Transverse colon (tissue), 4 donors: ENCODE data around the gene GBF1. TPM values are rescaled to one million over a fixed set of nuclear protein-coding genes. Genes with fewer than 3 reads are reported as not detected.

Source experiments
- DNase-seq: peaks from one replicate; pipeline ENCODE4 v3.0.0-alpha.2; 2019
- H3K27ac ChIP-seq, 4 donors: fragments of 200-600 bp; sonication (generic); 2 replicates each; pipeline ENCODE4 v1.5.1; 2016 to 2018; ENCODE audit warnings: inconsistent platforms in 4 of 4
- H3K27me3 ChIP-seq: fragments of 200-600 bp; sonication (generic); 2 replicates; pipeline ENCODE4 v1.5.1; 2017; ENCODE audit warnings: inconsistent platforms
- H3K36me3 ChIP-seq, 4 donors: fragments of 200-600 bp; sonication (generic); 2 replicates each; pipeline ENCODE4 v1.5.1; 2017 to 2019; ENCODE audit warnings: inconsistent platforms in 4 of 4
- H3K4me1 ChIP-seq, 4 donors: fragments of 200-600 bp; sonication (generic); 2 replicates each; pipeline ENCODE4 v1.5.1; 2017 to 2020; ENCODE audit warnings: inconsistent platforms in 4 of 4
- H3K4me3 ChIP-seq, 4 donors: fragments of 200-600 bp; sonication (generic); 1 replicate in 1 of 4; 2 replicates in 3 of 4; pipeline versions ENCODE4 v1.5.1 to v1.6.1; 2017 to 2019; ENCODE audit warnings: inconsistent platforms in 4 of 4
- H3K9me3 ChIP-seq, 2 donors: fragments of 200-600 bp; sonication (generic); 2 replicates each; pipeline ENCODE4 v1.5.1; 2017 to 2019; ENCODE audit warnings: inconsistent platforms in 2 of 2
- CTCF ChIP-seq, 5 experiments: fragments of 200-600 bp in 3 of 5; fragments of 450-650 bp in 2 of 5; sonication (generic) in 3 of 5; IDR thresholded peaks; 1 replicate in 2 of 5; 2 replicates in 3 of 5; pipeline ENCODE4 v1.5.1; 2016 to 2017; ENCODE audit warnings: antibody characterized with exemption in 5 of 5, inconsistent platforms in 3 of 5, mild to moderate bottlenecking in 2 of 5, moderate library complexity in 1 of 5
- EP300 ChIP-seq: sonication (generic); formaldehyde crosslinking; IDR thresholded peaks from one replicate; pipeline ENCODE4 v1.6.1; 2017; ENCODE audit warnings: antibody characterized with exemption, low read depth
- POLR2A ChIP-seq: fragments of 450-650 bp; IDR thresholded peaks from one replicate; pipeline ENCODE4 v1.6.1; 2016; ENCODE audit warnings: antibody characterized with exemption, mild to moderate bottlenecking, moderate library complexity
- POLR2AphosphoS5 ChIP-seq, 3 donors: sonication (generic); formaldehyde crosslinking; IDR thresholded peaks; one replicate each; pipeline ENCODE4 v1.6.1; 2016; ENCODE audit warnings: antibody characterized with exemption in 3 of 3
- WGBS, 2 donors: methylation state at CpG; one replicate each; pipeline ENCODE4 v1.1.5; 2018; ENCODE audit warnings: low coverage in 1 of 2; 5-methylcytosine and 5-hydroxymethylcytosine counted together
- in situ Hi-C, 4 donors: fragments of 200-750 bp; cut with MboI; loops; one replicate each; pipeline versions ENCODE4 v1.15.0 to v1.15.1; 2017; ENCODE audit warnings: low sequenced_read_pairs in 3 of 4, low pct_ligation_motif_present in 1 of 4, low pct_unique_long_range_greater_than_20kb in 1 of 4
- intact Hi-C: fragments of 100-400 bp; cut with DNase I; formaldehyde crosslinking; loops from one replicate; pipeline ENCODE4 v1.15.1; 2023; ENCODE audit warnings: low total_unique reads
- total RNA-seq, 4 donors: library from RNA; depleted of rRNA; stranded (reverse); fragments of >200 nt; gene quantifications; one replicate each; pipeline ENCODE4 v1.1.0, GENCODE V29; 2016

GBF1 gene
- total RNA-seq, 4 donors from 2014 or later = 60.5 to 97.6 (median 67.5) TPM

- no peak for DNase-seq
- TF ChIP-seq EP300 (no peak), POLR2A (no peak), CTCF (IDR thresholded peaks at IDR 0.05) (no peak), POLR2AphosphoS5 (IDR thresholded peaks at IDR 0.05) (no peak)
- Histone ChIP-seq H3K4me1 (peaks cover 19 to 42% (median 29%) of the 10 kb centered on the region in 4 donors), H3K9me3 (no peaks in the 10 kb centered on the region), H3K36me3 (no peaks in the 10 kb centered on the region), H3K27me3 (no peaks in the 10 kb centered on the region), H3K27ac (peak overlapping the region in 3 of 4 donors; percentile 85 to 99 (median 94)), H3K4me3 (no peak overlapping the region)
- WGBS, 2 donors = 91% methylated on average over 22 of the region's 22 CpGs; no CpG with 5 or more reads in 1 of the 2 donors
- intact Hi-C loops = no loop called here
- in situ Hi-C loops = no loop called here
These were observed 155.4 kb downstream of the GBF1 start for GRCh38 chr10:102400598-102401341.

GRCh38 chr10:102401342-102401654 is 156.0 kb downstream of the GBF1 start:
- no peak for TF ChIP-seq CTCF (IDR thresholded peaks at IDR 0.05)
- no peak for TF ChIP-seq POLR2AphosphoS5 (IDR thresholded peaks at IDR 0.05)
- TF ChIP-seq EP300 = no peak
- TF ChIP-seq POLR2A = no peak
- in situ Hi-C loops = no loop called here
- no peak for DNase-seq
- Histone ChIP-seq H3K4me3 (no peak overlapping the region), H3K4me1 (peaks cover 13 to 37% (median 26%) of the 10 kb centered on the region in 4 donors), H3K36me3 (no peaks in the 10 kb centered on the region), H3K27ac (peak overlapping the region in 3 of 4 donors; percentile 85 to 99 (median 94)), H3K27me3 (no peaks in the 10 kb centered on the region), H3K9me3 (no peaks in the 10 kb centered on the region)
- intact Hi-C loops = no loop called here
- WGBS, 2 donors = 89 to 100% methylated on average over 1 to 8 of the region's 8 CpGs

- WGBS, 2 donors = 91 to 100% methylated on average over 1 to 18 of the region's 18 CpGs
- Histone ChIP-seq H3K27ac (peak overlapping the region; percentile 33 to 99 (median 90)), H3K4me1 (peaks cover 7 to 31% (median 23%) of the 10 kb centered on the region in 4 donors), H3K9me3 (no peaks in the 10 kb centered on the region), H3K4me3 (no peak overlapping the region), H3K36me3 (no peaks in the 10 kb centered on the region), H3K27me3 (no peaks in the 10 kb centered on the region)
- TF ChIP-seq EP300 (no peak), POLR2AphosphoS5 (IDR thresholded peaks at IDR 0.05) (peak in 2 of 3 donors; percentile 21 to 24)
- no peak for DNase-seq
- intact Hi-C loops = no loop called here
- in situ Hi-C loops = no loop called here
These were observed 156.6 kb downstream of the GBF1 start for GRCh38 chr10:102401735-102402511.

GRCh38 chr10:102402512-102402896 is 157.2 kb downstream of the GBF1 start:
- Histone ChIP-seq H3K4me3 (no peak overlapping the region), H3K27me3 (peaks cover 1% of the 10 kb centered on the region), H3K4me1 (peaks cover 5 to 25% (median 23%) of the 10 kb centered on the region in 4 donors), H3K27ac (peak overlapping the region; percentile 33 to 99 (median 90)), H3K9me3 (no peaks in the 10 kb centered on the region), H3K36me3 (no peaks in the 10 kb centered on the region)
- in situ Hi-C loops (no loop called here), intact Hi-C loops (no loop called here)
- WGBS, 2 donors = 85% methylated on average over 5 of the region's 5 CpGs; no CpG with 5 or more reads in 1 of the 2 donors
- no peak for DNase-seq
- TF ChIP-seq POLR2A (no peak), EP300 (no peak), CTCF (IDR thresholded peaks at IDR 0.05) (no peak), POLR2AphosphoS5 (IDR thresholded peaks at IDR 0.05) (no peak)
